ENCODE data around the gene LONP1.

The LONP1 gene

DNA sequence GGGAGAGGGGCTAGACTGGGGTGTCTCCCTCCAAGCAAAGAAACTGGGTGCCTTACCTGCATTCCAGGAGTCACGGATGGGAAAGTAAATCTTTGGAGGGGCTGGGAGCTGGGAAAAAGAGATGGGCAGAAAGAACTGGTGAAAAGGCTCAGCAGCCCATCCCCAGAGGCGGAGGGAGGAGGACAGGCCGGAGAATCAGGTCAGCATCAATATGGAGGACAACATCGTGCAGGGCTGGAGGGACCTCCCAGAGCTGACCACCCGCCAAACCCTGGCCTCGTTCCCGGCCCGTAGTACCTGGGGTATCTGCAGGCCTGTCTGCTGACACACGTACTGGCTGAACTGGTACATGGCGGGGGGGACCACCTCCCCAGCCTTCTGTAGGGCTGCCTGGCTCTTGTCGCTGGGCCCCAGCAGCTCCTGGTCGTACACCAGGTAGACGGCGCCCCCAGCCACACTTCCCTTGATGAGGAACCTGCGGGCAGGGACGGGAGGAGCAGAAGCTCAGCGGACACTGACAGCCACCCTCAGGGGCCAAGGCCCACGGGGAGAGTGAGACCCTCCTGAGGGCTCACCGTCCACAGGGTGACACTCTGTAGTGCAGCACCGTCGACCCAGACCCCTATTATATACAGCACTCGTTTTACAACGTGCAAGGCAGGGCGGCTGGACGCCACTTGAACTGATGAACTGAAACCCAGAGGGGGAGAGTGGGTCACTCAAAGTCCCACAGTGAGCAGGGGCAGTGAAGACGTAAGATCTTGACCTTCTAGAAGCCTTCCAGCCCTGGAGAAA, 40.5 kb downstream of the LONP1 start:
- no peak for DNase-seq (ENCODE audit: low read depth)

DNA sequence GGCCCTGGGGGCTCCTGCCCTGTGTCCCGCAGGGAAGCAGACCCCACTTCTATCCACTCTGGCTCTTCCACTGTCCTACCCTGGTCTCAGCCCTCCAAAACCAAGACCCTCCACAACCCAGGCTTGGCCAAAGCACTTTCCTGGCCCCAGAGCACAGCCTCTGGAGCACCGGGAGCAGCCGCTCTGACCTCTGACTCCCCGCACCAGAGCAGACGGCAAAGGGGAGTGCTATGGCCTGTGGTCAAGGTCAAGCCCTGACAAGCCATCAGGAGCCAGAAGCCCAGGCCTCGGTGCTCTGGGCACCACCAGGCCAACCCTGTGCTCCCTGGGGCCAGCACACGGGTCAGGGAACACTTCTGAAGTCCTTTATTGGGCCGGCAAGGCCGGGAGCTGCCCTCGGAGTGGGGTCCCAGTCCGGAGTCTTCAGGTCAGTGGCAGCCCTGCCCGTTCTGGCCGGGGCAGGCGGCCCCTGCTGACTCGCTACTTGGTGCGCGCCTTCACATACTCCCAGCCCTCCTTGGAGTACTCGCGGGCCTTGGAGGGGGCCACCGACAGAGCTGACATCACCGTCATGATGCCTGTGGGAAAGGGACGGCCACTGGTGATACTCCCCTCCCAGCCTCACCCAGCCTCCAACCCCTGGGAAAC, 41.8 kb downstream of the LONP1 start:
- no peak for DNase-seq (ENCODE audit: low read depth)

DNA sequence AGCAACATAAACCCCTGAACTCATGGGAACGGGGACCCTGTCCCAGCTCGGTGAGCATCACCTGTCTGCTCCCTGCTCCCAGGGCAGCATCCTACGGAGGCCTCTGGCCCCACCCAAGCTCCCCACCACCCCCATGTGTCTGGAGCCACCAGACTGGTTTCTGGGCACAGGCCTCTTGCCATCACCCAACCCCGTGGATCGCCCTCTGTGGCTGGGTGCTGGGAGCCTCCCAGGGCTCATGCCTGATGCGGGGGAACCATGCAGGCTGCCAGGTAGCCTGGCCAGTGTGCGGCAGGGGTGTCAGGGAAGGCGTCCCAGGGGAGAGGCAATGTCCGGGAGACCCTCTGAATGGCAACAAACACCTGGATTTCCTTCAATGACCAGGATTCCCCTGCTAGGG, 42.4 kb downstream of the LONP1 start:
- no peak for DNase-seq (ENCODE audit: low read depth)

DNA sequence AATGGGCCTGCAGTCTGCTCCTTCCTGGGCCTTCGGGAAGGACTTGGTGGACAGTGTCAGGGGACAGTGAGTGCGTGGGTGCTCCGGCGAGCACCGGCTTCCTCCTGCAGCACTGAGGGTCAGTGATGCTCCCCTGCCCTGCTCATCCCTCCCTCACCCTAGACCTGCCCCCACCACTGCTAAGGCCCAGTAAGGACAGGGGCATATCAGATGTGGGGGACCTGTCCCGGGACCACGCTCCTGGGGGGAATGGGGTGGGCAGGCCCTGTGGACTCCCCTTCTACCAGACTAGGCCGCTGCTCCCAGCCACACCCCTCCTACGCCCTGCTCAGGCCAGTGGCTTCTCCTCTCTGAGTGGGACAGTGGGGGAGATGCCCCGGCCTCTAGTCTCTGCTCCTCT, 42.8 kb downstream of the LONP1 start:
- no peak for DNase-seq (ENCODE audit: low read depth)

DNA sequence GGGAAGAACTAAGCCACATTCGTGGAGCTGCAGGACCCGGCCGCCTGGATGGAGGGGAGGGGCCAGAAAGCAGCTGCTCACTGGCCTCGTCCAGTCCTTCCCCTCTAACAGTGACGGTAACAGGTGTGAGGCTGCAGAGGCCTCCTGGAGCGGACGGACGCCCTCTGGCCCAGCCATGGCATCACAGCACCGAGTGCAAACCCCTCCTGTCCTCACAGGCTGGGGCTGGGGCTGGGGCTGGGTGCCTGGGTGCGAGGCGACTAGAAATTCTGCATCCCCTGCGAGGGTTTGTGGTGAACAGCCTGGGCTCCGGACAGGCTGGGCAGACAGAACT, 43.2 kb downstream of the LONP1 start:
- DNase-seq (ENCODE audit: low read depth): no peak

DNA sequence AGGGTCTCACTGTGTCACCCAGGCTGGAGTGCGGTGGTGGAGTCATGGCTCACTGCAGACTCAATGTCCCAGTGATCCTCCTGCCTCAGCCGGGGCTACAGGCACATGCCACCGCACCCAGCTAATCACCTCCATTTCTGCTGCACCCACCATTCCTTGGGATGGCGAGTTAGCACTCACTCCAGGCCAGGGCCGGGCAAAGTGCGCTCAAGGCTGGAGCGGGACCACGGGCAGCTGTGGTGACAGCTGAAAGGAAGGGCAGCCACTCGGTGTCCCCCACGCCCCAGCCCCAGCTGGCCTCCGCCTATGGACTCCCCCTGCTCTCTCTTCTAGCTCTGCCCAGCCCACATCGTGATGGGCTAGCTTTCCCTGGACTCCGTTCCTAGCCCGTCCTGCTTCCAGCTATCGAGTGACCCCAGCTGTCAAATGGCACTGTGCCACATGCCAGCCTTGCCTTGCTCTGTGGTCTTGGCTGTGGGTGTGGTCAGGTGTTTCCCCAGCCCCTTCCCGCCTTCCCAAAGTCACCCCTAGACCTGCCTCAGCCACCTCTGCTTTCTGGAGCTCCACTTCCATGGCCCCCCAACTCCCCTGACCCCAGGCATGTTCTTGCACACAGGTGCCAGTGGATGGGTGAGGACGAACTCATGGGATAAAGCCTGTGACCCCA, 43.7 kb downstream of the LONP1 start:
- no peak for DNase-seq (ENCODE audit: low read depth)

DNA sequence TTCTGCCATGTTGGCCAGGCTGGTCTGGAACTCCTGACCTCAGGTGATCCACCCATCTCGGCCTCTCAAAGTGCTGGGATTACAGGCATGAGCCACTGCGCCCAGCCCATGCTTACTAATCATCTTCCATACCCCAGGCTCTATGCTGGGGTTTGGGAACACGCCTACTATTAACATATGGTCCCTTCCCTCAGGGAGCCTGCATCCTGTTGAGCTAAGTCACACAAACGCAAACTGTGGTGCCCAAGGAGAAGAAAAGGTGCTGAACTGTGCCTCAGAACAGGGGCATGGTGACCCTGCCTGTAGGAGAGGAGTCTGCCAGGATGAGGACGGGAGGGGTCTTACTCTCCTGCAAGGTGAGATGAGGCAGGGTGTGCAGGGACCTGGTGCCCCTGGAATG, 45.2 kb downstream of the LONP1 start:
- no peak for DNase-seq (ENCODE audit: low read depth)

DNA sequence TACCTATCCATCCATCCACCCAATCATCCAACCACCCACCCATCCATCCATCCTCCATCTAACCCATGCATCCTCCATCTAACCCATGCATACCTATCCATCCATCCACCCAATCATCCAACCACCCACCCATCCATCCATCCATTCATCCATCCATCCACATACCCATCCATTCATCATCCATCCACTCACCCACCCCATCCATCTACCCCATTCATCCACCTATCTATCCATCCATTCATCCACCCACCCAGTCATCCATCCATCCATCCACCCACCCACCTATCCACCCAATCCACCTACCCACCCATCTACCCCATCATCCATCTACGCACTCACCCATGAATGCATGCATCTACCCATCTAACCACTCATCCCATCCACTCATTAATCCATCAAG, 46.2 kb downstream of the LONP1 start:
- no peak for DNase-seq (ENCODE audit: low read depth)

DNA sequence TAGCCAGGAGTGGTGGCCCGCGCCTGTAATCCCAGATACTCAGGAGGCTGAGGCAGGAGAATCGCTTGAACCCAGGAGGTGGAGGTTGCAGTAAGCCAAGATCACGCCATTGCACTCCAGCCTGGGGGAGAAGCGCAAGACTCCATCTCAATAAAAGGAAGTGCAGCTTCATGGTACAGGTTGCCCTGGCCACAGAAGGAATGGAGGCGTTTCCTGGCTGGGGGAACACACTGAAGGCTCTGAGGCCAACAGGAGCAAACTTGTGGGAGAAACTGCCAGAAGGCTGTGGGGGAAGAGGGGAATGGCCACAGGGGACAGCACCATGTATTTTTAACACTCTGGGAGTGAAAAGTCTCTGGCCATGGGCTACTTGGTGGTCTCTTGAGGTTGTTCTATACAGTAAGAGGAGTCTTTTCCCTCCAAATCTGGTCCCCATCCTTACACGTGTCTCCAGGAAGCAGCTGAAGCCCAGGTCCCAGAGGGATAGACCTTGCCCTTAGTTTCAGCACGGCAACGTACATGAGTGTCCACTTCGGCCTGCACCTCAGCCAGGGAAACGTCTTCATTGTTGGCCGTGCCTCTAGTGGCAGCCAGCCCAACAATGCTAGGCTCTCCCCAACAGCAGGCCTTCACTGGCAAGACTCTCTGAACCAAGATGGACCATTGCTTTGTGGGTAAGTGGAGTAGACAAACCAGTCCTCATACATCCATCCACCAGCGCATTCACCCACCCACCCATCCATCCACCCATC, 47.1 kb downstream of the LONP1 start:
- DNase-seq (ENCODE audit: low read depth): no peak

DNA sequence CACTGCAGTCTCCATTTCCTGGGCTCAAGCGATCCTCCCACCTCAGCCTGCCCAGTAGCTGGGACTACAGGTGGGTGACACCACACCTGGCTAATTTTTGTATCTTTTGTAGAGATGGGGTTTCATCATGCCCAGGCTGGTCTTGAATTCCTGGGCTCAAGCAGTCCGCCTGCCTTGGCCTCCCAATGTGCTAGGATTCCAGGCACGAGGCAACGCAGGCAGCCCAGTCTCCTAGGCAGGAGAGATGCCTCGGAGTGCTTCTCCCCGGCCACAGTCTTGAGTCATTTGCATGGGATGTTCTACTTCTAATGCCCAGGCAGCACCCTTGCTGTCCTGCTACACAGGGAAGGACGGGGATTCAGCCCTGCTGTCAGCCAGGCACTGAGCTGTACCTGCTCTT, 48.3 kb downstream of the LONP1 start:
- no peak for DNase-seq (ENCODE audit: low read depth)

DNA sequence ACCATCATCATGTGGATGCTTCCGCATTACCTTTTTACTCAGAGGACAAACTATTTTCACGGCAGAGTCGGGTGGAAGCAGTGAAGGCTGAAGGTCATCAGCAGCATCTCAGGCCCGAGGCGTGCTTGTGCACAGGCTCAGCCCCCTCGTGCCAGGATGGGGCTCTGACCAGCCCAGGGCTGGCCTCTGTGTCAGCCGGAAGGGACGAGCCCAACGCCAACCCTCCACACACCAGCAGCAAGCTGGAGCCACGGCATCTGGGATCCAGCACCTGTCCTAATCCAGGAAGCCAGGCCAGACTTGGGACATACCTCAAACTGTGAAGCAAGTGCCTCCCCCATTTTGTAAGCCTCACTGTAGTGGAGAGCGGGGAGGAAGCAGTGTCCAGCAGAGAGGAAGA, 50.7 kb downstream of the LONP1 start:
- no peak for DNase-seq (ENCODE audit: low read depth)

DNA sequence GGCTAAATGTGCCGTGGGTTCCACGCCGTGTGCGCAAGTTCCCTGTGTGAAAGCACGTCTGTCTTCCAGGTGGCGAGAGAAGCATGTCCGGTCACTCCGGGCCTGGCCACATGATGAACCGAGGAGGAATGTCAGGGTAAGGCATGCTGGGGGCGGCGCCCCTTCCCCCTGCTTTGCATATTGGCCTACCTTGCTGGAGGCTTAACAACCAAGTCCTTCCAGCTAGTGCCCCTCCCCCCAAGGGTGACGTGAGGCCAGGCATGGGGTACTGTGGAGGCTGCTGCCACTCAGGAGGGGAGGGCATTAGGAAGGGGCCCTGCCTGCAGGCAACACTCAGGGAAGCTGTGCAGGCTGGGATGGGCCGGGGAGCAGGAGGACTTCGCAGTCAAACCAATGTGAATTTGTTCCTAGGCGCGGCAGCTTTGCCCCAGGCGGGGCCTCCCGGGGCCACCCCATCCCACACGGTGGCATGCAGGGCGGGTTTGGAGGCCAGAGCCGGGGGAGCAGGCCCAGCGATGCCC, 52.1 kb downstream of the LONP1 start:
- no peak for DNase-seq (ENCODE audit: low read depth)

DNA sequence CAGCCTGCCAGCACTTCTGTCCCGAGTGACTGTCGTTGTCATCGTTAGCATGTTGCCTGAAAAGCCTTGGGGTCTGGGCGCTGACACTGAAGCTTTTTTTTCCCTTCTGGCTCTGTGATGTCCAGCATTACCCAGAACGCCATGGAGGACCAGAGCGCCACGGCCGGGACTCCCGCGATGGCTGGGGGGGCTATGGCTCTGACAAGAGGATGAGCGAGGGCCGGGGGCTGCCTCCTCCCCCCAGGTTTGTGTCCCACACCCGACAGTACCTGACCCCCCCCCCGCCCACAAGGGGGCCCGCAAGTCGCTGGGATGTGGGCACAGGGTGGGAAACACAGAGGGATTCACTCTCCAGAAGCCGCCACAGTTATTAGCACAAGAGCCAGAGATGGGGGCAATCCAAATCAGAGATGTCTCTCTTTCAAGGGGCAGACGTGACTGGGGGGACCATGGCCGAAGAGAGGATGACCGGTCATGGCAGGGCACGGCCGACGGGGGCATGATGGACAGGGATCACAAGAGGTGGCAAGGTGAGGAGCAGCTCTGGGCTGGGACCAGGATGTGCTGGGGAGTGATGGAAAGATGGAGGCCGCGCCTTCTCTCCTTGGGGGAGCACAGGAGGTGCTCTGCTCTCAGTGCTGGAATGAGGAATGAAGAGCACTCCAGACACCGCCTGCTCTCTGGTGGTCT, 52.9 kb downstream of the LONP1 start:
- no peak for DNase-seq (ENCODE audit: low read depth)

DNA sequence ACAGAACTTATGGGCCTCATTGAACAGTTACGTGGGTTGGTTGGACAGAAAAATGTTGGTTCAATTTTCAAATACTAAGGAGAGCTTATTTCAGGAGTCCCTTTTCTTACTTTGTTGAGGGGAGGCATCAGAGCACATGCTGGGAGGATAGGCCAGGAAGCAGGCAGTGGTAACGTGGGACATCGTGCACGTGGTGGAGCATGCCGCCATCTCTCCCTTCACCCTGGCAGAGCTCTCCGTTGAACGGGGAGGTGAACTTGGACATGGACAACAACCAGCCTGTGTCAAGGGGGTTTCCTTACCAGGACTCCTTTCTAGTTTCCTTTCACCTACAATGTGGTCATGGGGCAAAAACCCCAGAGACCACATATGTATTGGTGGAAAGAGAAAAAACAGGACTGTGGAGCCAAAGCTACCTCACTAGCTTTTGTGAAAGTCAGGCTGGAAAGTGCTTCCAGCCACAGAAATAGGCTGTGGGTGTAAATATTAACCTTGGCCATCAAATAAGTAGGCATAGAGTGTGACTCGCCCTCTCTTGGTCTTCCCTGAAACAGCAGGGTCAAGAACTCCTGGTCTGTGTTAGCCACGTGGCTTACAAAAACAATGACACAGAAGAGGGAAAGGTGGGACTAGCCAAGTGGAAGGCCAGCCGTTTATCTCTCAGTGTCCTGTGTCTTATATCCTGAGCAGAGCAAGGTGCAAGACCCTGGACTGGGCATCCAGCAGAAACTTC, 54.0 kb downstream of the LONP1 start:
- no peak for DNase-seq (ENCODE audit: low read depth)

DNA sequence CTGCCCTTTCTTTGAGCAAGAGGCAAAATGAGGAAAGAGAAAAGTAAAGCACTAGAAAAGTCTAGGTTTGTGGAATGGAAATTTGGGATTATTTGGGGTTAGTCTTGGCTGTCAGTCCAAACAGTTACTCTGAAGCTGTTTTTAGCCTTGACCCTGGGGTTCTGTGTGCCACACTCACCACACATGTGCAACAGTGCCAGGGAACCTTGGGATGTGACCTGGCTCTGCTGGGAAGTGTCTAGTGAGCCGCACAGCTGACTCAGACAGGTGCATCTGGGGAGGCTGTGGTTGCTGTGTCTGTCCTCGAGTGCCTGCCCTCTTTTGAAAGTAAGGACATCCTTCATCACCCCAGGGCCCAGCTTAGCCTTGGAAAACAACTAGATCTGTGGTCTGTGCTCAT, 55.4 kb downstream of the LONP1 start:
- no peak for DNase-seq (ENCODE audit: low read depth)

DNA sequence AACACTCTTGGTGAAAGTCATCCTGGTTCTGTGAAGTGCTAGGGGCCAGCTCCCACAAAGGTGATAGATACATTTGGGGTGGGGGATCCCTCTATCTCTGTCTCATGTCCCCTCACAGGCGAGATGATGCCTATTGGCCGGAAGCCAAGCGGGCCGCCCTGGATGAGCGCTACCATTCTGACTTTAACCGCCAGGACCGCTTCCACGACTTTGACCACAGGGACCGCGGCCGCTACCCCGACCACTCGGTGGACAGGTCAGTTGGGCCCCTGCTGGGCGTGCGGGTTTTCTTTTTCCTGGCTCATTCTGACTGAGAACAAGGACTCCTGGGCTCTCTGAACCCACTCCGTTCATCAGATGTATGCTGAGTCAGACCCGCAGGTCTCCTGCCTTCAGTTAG, 56.0 kb downstream of the LONP1 start:
- DNase-seq (ENCODE audit: low read depth): no peak

DNA sequence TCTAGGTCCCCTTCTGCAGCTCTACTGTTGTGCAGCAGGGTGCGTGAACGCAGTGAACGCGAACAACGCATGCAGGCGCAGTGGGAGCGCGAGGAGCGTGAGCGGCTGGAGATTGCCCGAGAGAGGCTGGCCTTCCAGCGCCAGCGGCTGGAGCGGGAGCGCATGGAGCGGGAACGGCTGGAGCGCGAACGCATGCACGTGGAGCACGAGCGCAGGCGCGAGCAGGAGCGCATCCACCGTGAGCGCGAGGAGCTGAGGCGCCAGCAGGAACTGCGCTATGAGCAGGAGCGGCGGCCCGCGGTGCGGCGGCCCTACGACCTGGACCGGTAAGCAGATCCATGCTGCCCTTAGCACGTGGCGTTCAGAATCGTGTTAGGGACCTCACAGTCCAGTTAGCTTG, 58.5 kb downstream of the LONP1 start:
- DNase-seq (ENCODE audit: low read depth): no peak

DNA sequence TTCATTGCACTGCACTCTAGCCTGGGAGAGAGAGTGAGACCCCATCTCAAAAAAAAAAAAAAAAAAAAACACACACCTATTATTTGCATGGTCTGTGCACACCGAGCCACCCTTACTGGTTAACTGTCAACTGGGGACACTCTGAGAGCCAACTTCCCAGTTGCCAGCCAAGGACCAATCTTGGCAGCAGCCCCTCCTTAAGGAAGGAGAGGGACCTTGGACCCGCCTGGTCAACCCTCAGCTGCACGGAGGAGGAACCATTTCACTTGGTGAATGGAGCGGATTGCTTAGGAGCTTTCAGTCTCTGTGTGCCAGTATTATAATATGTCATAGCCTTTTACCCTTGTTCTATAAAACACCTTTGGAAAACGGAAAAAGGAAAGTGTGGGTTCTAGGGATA, 64.5 kb downstream of the LONP1 start:
- no peak for DNase-seq (ENCODE audit: low read depth)

DNA sequence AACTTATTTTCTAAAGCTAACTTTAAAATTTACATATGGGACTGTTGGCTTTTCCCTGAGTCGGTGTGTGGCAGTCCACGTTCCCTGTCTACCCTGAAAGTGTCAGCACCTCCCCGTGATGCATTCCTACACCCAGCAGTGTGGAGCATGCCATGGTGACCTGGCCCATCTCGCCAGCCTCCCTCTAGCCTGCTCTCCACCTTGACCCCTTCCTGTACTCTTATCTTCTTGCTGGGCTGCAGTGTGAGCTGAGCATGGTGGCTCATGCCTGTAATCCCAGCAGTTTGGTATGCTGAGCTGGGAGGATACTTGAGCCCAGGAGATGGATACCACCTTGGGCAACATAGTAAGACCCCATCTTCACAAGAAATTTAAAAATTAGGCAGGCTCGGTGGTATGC, 65.0 kb downstream of the LONP1 start:
- DNase-seq (ENCODE audit: low read depth): no peak

DNA sequence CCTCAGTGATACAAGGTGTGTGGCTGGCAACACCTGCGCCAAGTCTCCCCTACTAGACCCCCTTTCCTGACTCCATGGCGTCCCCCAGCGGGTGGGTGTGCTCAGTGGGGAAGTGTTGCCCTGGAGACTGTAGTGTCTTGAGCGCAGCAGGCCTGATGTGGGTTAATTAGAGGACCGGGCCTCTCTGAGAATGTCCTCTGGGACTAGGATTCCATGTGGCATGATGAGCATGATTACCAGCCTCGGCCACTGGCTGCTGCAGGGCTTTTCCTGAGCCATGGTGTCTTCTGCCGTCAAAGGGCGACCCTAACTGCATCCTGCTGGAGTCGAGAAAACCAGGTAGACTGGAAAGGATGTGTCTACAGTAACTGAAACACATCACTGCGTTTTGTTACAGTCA, 67.7 kb downstream of the LONP1 start:
- no peak for DNase-seq (ENCODE audit: low read depth)

DNA sequence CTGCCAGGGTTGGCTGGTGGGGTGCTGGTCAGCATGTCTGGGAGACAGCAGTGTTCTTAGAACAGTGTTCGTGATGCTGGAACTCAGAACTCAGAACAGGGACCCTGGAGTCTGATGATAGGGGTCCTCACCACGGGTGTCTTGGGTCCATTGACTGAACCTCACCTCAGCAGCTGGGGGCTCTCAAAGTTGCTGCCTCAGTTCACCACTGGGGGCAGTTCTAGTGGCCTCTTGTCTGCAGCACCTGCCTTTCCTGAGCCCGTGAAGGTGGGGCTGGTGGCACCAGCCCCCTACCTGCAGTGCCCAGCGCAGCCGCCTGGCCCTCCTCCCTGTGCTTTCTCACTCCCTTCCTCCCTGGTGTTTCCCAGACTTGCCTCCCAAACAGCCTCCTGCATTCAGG, 68.6 kb downstream of the LONP1 start:
- no peak for DNase-seq (ENCODE audit: low read depth)

All from CMK (cell line).